ENCODE results near the gene NOTUM. TPM values are rescaled to one million over a fixed set of nuclear protein-coding genes. Genes with fewer than 3 reads are reported as not detected.

Gene NOTUM
- total and polyA plus RNA-seq, 2 donors (not counting 3 experiments of a cell fraction or from before 2014, with no cell fraction given), result not detected

GRCh38 chr17:81992306-81993102 is 31.5 kb upstream of the NOTUM start:
- dilution Hi-C loops (cut with MboI; ENCODE audit: extremely low pct_ligation_motif_present, low sequenced_read_pairs) (no loop called here), intact Hi-C loops (cut with micrococcal nuclease) (no loop called here)
- no peak overlapping the region for H3K27ac ChIP-seq (ENCODE audit: insufficient read depth, low read depth, low read length)
- no peak for DNase-seq (ENCODE audit: low read depth, low spot score)
- no peak overlapping the region for H2AFZ ChIP-seq (ENCODE audit: low read depth, low read length)
- H3K79me2 ChIP-seq (ENCODE audit: control insufficient read depth, insufficient read depth, low read length), result no peaks in the 10 kb centered on the region
- H3K27me3 ChIP-seq (ENCODE audit: control insufficient read depth in 2 of 2, insufficient read depth in 2 of 2, low read length in 2 of 2), result no peaks in the 10 kb centered on the region
- no peak overlapping the region for H3K4me2 ChIP-seq (ENCODE audit: insufficient read depth, low read length)
- no peak overlapping the region for H3K4me3 ChIP-seq (replicated peaks in 1 of 3; ENCODE audit: insufficient read depth in 1 of 3, low read depth in 1 of 3, low read length in 3 of 3)
- no peak for FAIRE-seq
- H3K36me3 ChIP-seq (ENCODE audit: control insufficient read depth in 2 of 2, extremely low read depth in 1 of 2, insufficient read depth in 2 of 2, low read length in 2 of 2), result peaks cover 0 to 2% of the 10 kb centered on the region in 2 experiments
- H4K20me1 ChIP-seq (replicated peaks; ENCODE audit: control insufficient read depth, extremely low read depth, insufficient read depth, low read length), result no peaks in the 10 kb centered on the region
- no peaks in the 10 kb centered on the region for H3K9me3 ChIP-seq (replicated peaks; ENCODE audit: control insufficient read depth, insufficient read depth, low read length)
- no peak overlapping the region for H3K9ac ChIP-seq (replicated peaks; ENCODE audit: extremely low read depth, insufficient read depth, low read length)
- peaks cover 2% of the 10 kb centered on the region for H3K4me1 ChIP-seq (ENCODE audit: control insufficient read depth, extremely low read depth, insufficient read depth, low read length)
- POLR2A ChIA-PET, result no interaction called here
- CTCF ChIA-PET, result interaction anchor here (1.6 to 1.8 kb wide), 2 partner anchors 28 to 33 kb away, joined by 10 to 13 read pairs; no protein-coding TSS in a partner anchor
- no TSS peak for BruUV-seq (replicated peaks)
- TF ChIP-seq POLR2AphosphoS5 (IDR thresholded peaks at IDR 0.05; ENCODE audit: insufficient read depth, low read depth, low read length) (no peak), MYC (IDR thresholded peaks at IDR 0.05; ENCODE audit: low read depth, low read length) (no peak)
- TF ChIP-seq, protein P1, sequence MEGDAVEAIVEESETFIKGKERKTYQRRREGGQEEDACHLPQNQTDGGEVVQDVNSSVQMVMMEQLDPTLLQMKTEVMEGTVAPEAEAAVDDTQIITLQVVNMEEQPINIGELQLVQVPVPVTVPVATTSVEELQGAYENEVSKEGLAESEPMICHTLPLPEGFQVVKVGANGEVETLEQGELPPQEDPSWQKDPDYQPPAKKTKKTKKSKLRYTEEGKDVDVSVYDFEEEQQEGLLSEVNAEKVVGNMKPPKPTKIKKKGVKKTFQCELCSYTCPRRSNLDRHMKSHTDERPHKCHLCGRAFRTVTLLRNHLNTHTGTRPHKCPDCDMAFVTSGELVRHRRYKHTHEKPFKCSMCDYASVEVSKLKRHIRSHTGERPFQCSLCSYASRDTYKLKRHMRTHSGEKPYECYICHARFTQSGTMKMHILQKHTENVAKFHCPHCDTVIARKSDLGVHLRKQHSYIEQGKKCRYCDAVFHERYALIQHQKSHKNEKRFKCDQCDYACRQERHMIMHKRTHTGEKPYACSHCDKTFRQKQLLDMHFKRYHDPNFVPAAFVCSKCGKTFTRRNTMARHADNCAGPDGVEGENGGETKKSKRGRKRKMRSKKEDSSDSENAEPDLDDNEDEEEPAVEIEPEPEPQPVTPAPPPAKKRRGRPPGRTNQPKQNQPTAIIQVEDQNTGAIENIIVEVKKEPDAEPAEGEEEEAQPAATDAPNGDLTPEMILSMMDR (IDR thresholded peaks at IDR 0.05; ENCODE audit: extremely low read depth in 1 of 2, insufficient read depth in 1 of 2, low read depth in 1 of 2, low read length in 2 of 2), result no peak
- H3K9me1 ChIP-seq (replicated peaks; ENCODE audit: control insufficient read depth, extremely low read depth, insufficient read depth, low read length), result no peaks in the 10 kb centered on the region

All from endothelial cell of umbilical vein (primary cell).